22Rv1 (cell line): ENCODE data around the gene NPIPB2.

ENCODE experiments used
- CTCF ChIP-seq: fragments of 450-650 bp; IDR thresholded peaks from 2 replicates; pipeline ENCODE4 v1.5.1; 2017; ENCODE audit warnings: mild to moderate bottlenecking
- ZFX ChIP-seq: fragments of 450-650 bp; IDR thresholded peaks from 2 replicates; pipeline ENCODE4 v1.6.1; 2017; ENCODE audit warnings: antibody characterized with exemption, borderline replicate concordance

DNA sequence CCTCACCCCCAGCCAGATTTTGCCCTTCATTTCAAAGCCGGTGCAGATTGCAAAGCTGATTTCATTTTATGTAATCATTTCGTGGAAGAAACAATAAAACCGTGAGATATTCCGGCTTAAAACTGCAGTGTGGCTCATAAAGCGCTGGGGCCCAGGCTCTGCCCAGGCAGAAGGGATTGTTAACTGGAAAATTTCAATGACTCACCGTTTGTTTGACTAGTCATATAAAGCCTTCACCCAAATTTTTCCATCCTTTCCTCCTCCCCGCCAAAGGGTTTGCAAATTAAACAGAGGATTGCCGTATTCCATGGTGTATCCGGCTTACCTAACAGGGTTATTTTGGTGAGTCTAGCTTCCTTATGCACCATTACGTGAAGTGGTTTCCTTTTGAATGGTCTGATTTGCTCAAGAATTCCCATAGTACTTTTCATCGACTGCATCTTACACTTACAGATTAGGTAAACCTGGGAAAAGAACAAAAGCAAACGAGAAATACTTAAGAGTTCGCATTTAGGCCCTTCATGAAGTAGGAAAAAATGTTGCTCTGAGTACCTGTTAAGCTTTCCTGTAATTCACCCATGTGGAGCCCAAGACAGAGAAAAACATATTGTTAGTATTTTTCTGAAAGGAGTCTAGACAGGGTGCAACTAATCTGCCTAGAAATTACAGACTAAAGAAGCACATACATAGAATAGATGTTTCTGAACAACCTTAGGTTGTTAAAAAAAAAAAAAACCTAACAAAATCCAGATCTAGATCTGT, 25.1 kb downstream of the NPIPB2 start:
- no peak for TF ChIP-seq CTCF
- TF ChIP-seq ZFX, result no peak
